Tibial artery (tissue), 4 donors: ENCODE results near the gene PLEKHG4B.
"Not testable (repeated sequence)": the region's sequence is repeated elsewhere in the genome, so short reads cannot be mapped to it uniquely, and the experiment has no call there.

Source experiments
- DNase-seq, 2 donors: peaks; one replicate each; pipeline ENCODE4 v3.0.0-alpha.2; 2019
- H3K27ac ChIP-seq, 2 donors: fragments of 200-600 bp; sonication (generic) in 1 of 2; 1 replicate in 1 of 2; 2 replicates in 1 of 2; pipeline ENCODE4 v1.5.1; 2018 to 2019; ENCODE audit warnings: mild to moderate bottlenecking in 1 of 2
- H3K27me3 ChIP-seq, 2 donors: fragments of 200-600 bp; sonication (generic) in 1 of 2; one replicate each; pipeline versions ENCODE4 v1.5.1 to v1.6.0; 2016 to 2019
- H3K36me3 ChIP-seq, 3 donors: fragments of 200-600 bp; sonication (generic) in 2 of 3; one replicate each; pipeline ENCODE4 v1.5.1; 2016 to 2019; ENCODE audit warnings: mild to moderate bottlenecking in 2 of 3
- H3K4me1 ChIP-seq, 4 donors: fragments of 200-600 bp; sonication (generic) in 2 of 4; 1 replicate in 3 of 4; 2 replicates in 1 of 4; pipeline ENCODE4 v1.5.1; 2016 to 2019
- H3K4me3 ChIP-seq, 2 donors: fragments of 200-600 bp; sonication (generic) in 1 of 2; 1 replicate in 1 of 2; 2 replicates in 1 of 2; pipeline ENCODE4 v1.5.1; 2018 to 2019; ENCODE audit warnings: mild to moderate bottlenecking in 2 of 2
- H3K9me3 ChIP-seq, 3 donors: fragments of 200-600 bp; sonication (generic) in 1 of 3; one replicate each; pipeline ENCODE4 v1.5.1; 2016 to 2019
- intact Hi-C: fragments of 100-400 bp; cut with DNase I; formaldehyde crosslinking; loops from one replicate; pipeline ENCODE4 v1.15.0; 2023; ENCODE audit warnings: low total_unique reads
- TF ChIP-seq, protein P1 (sequence below), 2 experiments: fragments of 200-600 bp in 1 of 2; fragments of 450-650 bp in 1 of 2; IDR thresholded peaks; one replicate each; pipeline ENCODE4 v1.5.1; 2017 to 2019; ENCODE audit warnings: antibody characterized with exemption in 2 of 2, mild to moderate bottlenecking in 1 of 2, moderate library complexity in 1 of 2

PLEKHG4B gene

DNA sequence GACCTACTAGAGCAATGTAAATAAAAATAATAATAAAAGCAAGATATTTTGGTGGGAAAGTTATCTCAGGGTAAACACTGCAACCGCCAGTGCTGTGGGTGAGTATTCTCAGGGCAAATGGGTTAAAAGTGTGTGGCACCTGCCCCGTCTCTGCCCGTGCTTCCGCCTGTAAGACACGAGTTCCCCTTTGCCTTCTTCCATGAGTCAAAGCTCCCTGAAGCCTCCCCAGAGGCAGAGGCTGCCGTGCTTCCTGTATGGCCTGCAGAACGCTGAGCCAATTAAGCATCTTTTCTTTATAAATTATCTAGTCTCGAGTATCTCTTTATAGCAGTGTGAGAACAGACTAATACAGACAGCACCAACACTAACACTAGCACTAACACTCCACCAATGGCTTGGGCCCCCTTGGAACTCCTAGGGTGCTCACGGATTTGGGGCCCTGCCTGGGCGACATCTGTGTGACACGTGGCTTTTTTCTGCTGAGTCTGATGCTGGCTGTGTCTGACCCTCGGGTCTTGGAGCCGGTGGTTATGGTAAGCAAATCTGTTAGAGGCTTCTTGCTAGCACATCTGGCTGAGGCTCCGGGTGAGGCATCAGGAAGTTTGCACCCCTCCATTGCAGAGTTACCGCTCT, 10.6 kb downstream of the PLEKHG4B start:
- Histone ChIP-seq H3K36me3 (no peaks in the 10 kb centered on the region), H3K27ac (no peak overlapping the region), H3K27me3 (peaks cover 0 to 21% of the 10 kb centered on the region in 2 donors), H3K4me3 (no peak overlapping the region), H3K4me1 (no peaks in the 10 kb centered on the region), H3K9me3 (no peaks in the 10 kb centered on the region)
- TF ChIP-seq, protein P1, sequence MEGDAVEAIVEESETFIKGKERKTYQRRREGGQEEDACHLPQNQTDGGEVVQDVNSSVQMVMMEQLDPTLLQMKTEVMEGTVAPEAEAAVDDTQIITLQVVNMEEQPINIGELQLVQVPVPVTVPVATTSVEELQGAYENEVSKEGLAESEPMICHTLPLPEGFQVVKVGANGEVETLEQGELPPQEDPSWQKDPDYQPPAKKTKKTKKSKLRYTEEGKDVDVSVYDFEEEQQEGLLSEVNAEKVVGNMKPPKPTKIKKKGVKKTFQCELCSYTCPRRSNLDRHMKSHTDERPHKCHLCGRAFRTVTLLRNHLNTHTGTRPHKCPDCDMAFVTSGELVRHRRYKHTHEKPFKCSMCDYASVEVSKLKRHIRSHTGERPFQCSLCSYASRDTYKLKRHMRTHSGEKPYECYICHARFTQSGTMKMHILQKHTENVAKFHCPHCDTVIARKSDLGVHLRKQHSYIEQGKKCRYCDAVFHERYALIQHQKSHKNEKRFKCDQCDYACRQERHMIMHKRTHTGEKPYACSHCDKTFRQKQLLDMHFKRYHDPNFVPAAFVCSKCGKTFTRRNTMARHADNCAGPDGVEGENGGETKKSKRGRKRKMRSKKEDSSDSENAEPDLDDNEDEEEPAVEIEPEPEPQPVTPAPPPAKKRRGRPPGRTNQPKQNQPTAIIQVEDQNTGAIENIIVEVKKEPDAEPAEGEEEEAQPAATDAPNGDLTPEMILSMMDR (IDR thresholded peaks at IDR 0.05), result no peak
- no peak for DNase-seq
- intact Hi-C loops, result no loop called here

DNA sequence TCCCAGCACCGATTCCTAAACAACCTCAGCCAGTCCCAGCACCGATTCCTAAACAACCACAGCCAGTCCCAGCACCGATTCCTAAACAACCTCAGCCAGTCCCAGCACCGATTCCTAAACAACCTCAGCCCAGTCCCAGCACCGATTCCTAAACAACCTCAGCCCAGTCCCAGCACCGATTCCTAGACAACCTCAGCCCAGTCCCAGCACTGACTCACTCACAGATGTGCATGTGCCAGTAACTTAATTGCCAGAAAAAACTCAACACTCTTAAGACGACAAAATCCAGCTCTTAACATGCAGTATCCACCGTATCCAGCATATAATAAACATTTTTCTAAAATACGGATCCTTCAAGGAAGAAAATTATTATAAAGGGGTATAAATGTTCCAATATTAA, 12.1 kb downstream of the PLEKHG4B start:
- H3K9me3 ChIP-seq, H3K4me3 ChIP-seq, H3K36me3 ChIP-seq, DNase-seq, H3K4me1 ChIP-seq, H3K27ac ChIP-seq, intact Hi-C loops: not testable (repeated sequence)
- H3K27me3 ChIP-seq, result peaks cover 0 to 29% of the 10 kb centered on the region in 2 donors

DNA sequence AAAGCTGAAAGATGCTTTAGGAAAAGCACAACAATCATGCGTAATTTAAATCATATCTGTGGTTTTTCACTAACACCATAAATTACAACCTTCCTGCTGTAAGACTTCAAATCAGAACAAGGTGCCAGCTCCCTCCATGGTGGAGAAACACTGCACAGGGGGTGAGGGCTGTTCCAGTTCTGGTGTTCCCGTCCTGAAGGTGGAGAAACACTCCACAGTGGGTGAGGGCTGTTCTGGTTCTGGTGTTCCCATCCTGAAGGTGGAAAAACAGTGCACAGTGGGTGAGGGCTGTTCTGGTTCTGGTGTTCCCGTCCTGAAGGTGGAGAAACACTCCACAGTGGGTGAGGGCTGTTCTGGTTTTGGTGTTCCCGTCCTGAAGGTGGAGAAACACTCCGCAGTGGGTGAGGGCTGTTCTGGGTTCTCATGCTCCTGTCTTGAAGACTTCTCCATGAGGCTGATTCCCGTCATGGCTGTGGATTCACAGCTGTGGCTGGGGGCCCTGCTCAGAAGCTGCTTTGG, 12.9 kb downstream of the PLEKHG4B start:
- no peak for DNase-seq
- Histone ChIP-seq H3K36me3 (no peaks in the 10 kb centered on the region), H3K4me1 (no peaks in the 10 kb centered on the region), H3K27me3 (peaks cover 0 to 23% of the 10 kb centered on the region in 2 donors), H3K27ac (no peak overlapping the region), H3K4me3 (no peak overlapping the region), H3K9me3 (no peaks in the 10 kb centered on the region)
- intact Hi-C loops, result no loop called here
- TF ChIP-seq, protein P1 (IDR thresholded peaks at IDR 0.05), result no peak

DNA sequence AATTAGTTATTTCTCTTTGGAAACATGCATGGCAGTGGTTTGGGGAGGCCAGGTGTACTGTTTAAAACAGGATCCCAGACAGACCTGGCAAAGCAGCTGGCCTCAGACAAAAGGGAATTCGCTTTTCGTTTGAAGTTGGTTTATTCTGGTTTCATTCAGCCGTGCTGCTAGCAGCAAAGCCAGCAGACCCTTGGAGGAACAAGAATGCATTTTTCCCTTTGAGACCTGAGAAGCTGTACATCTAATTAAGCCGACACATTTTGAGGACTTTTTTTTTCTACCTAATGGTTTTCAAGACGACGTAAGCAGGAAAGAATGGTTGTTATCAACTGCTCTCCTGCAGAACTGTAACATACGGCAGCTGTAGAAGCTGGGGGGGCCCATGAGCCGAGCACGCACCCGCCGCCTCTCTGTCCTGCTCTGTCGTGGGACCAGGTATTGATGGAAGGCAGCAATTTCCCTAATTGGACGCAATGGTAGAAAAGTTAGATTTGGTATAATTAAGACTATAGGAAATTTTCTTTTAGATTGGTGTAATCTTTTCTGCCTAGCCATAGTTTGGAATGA, 13.6 kb downstream of the PLEKHG4B start:
- TF ChIP-seq, protein P1 (IDR thresholded peaks at IDR 0.05), result no peak
- Histone ChIP-seq H3K4me1 (no peaks in the 10 kb centered on the region), H3K27me3 (peaks cover 0 to 20% of the 10 kb centered on the region in 2 donors), H3K36me3 (no peaks in the 10 kb centered on the region), H3K4me3 (no peak overlapping the region), H3K9me3 (no peaks in the 10 kb centered on the region), H3K27ac (no peak overlapping the region)
- no peak for DNase-seq
- intact Hi-C loops, result no loop called here

DNA sequence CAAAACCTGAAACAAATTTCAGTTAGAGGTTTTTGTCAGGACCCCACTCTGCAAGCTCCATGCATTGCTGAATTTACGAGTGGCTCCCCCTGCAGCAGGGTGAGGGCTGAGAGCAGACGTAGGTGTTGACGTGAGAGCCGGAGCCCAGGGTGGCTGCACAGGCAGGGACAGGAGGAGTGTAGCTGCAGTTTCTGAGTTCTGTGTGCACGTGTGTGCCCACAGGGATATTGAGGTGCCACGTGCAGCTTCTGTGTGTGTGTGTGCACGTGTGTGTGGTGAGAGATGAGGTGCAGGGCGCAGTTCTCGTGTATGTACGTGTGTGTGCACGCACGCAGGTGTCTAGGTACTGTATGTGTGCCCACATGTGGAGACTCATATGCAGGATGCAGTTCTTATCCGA, 14.6 kb downstream of the PLEKHG4B start:
- Histone ChIP-seq H3K27me3 (peaks cover 0 to 20% of the 10 kb centered on the region in 2 donors), H3K36me3 (no peaks in the 10 kb centered on the region), H3K4me3 (no peak overlapping the region), H3K4me1 (no peaks in the 10 kb centered on the region), H3K9me3 (no peaks in the 10 kb centered on the region), H3K27ac (no peak overlapping the region)
- TF ChIP-seq, protein P1 (IDR thresholded peaks at IDR 0.05), result no peak
- DNase-seq, result no peak
- intact Hi-C loops, result no loop called here

DNA sequence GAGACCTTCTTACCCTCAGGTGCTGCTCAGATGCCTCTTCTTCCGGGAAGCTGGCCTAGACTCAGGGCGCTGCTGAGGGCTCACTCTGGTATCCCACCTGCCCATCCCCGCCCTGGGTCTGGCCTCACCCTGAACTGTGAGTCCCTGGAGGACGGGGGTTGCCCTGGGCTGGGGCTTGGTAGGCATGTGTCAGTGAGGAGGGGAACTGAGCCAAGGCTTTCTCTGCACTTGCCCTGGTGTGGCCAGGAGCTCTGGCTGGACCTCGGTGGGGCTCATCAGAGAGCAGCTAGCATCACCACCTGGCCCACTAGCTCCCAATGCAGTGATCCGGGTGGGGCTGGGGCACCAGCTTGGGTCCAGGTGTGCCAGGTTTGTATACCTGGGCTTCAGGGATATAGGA, 15.6 kb downstream of the PLEKHG4B start:
- intact Hi-C loops, result no loop called here
- Histone ChIP-seq H3K4me1 (no peaks in the 10 kb centered on the region), H3K27me3 (peaks cover 0 to 20% of the 10 kb centered on the region in 2 donors), H3K9me3 (no peaks in the 10 kb centered on the region), H3K4me3 (no peak overlapping the region), H3K27ac (no peak overlapping the region), H3K36me3 (no peaks in the 10 kb centered on the region)
- TF ChIP-seq, protein P1 (IDR thresholded peaks at IDR 0.05), result no peak
- no peak for DNase-seq
